HepG2 (cell line): Measurements from ENCODE around the gene MBD5. TPM values are rescaled to one million over a fixed set of nuclear protein-coding genes. Genes with fewer than 3 reads are reported as not detected.

Source experiments
- KAT7 ChIP-seq: IDR thresholded peaks from 2 replicates; pipeline ENCODE4 v1.6.1; 2018; ENCODE audit warnings: borderline replicate concordance, missing compliant biosample characterization
- KIAA2018 ChIP-seq: sonication (generic); formaldehyde crosslinking; IDR thresholded peaks from 2 replicates; pipeline ENCODE4 v1.5.0; 2020; ENCODE audit warnings: mild to moderate bottlenecking, missing genetic modification reagents, borderline replicate concordance
- PRDM4 ChIP-seq: sonication (generic); formaldehyde crosslinking; IDR thresholded peaks from 2 replicates; pipeline ENCODE4 v1.9.0; 2021; ENCODE audit warnings: missing genetic modification reagents, borderline replicate concordance
- TOPORS ChIP-seq: sonication (generic); formaldehyde crosslinking; IDR thresholded peaks from 2 replicates; pipeline ENCODE4 v1.8.0; 2023; ENCODE audit warnings: mild to moderate bottlenecking, missing genetic modification reagents
- USF2 ChIP-seq, 2 experiments: sonication (generic) in 1 of 2; formaldehyde crosslinking in 1 of 2; IDR thresholded peaks; 2 replicates each; pipeline versions ENCODE4 v1.5.1 to v1.6.1; 2011 to 2020; ENCODE audit warnings: borderline replicate concordance in 1 of 2, low read depth in 1 of 2, low read length in 1 of 2, mild to moderate bottlenecking in 1 of 2, missing genetic modification reagents in 1 of 2, moderate library complexity in 1 of 2
- ZBTB14 ChIP-seq: sonication (generic); formaldehyde crosslinking; IDR thresholded peaks from 2 replicates; pipeline ENCODE4 v1.4.0; 2020; ENCODE audit warnings: missing genetic modification reagents
- ZNF224 ChIP-seq: sonication (generic); formaldehyde crosslinking; IDR thresholded peaks from 2 replicates; pipeline ENCODE4 v1.5.0; 2020; ENCODE audit warnings: mild to moderate bottlenecking, missing genetic modification reagents
- polyA plus RNA-seq, 8 experiments: library from polyadenylated mRNA; depleted of rRNA in 3 of 8; stranded (reverse) in 7 of 8; unstranded in 1 of 8; fragments of >200 nt; fragmentation: Illumina TruSeq in 4 of 8; extraction: Trizol in 4 of 8; gene quantifications; 2 replicates each; pipeline versions ENCODE4 v1.2.1 to v1.2.3, GENCODE V29; 2011 to 2016; ENCODE audit warnings: low read depth in 4 of 8, missing spikeins in 1 of 8, mixed read lengths in 1 of 8; ENCODE audit not compliant: insufficient read depth in 1 of 8
- total RNA-seq, 5 experiments: library from RNA; depleted of rRNA; stranded (reverse); fragments of >200 nt; fragmentation: Illumina TruSeq; extraction: Trizol; gene quantifications; 2 replicates each; pipeline ENCODE4 v1.2.3, GENCODE V29; 2016; ENCODE audit warnings: low read depth in 1 of 5

The MBD5 gene
- total and polyA plus RNA-seq, 2 of the 13 experiments (the other 11 are each of a cell fraction or from before 2014, with no cell fraction given) = 13.5 to 26.4 TPM

- no peak for TF ChIP-seq PRDM4 (CRISPR knock-in tag)
- no peak for TF ChIP-seq KAT7 (CRISPR knock-in tag)
- no peak for TF ChIP-seq USF2 (IDR thresholded peaks at IDR 0.05; ENCODE audit: low read depth, low read length)
- no peak for TF ChIP-seq USF2 (CRISPR knock-in tag; IDR thresholded peaks at IDR 0.05; ENCODE audit: borderline replicate concordance)
- no peak for TF ChIP-seq TOPORS (CRISPR knock-in tag)
- TF ChIP-seq ZNF224 (CRISPR knock-in tag) = no peak
- no peak for TF ChIP-seq ZBTB14
- TF ChIP-seq KIAA2018 (CRISPR knock-in tag) = no peak
- TF ChIP-seq, all 625 proteins: peak for 0
Measured at GRCh38 chr2:148026573-148026972, 5.7 kb downstream of the MBD5 start (continued).
